GM12878 (cell line): ENCODE data around the gene EIF1. TPM values are rescaled to one million over a fixed set of nuclear protein-coding genes. Genes with fewer than 3 reads are reported as not detected.
A peak's percentile ranks its signal among the peaks of the same experiment; 100 is the strongest.

Source experiments
- ATF7 ChIP-seq: fragments of 450-650 bp; IDR thresholded peaks from 2 replicates; pipeline ENCODE4 v1.6.1; 2016; ENCODE audit warnings: low read depth, mild to moderate bottlenecking
- CHD4 ChIP-seq: fragments of 200-600 bp; sonication (generic); IDR thresholded peaks from 2 replicates; pipeline ENCODE4 v1.6.1; 2016; ENCODE audit warnings: mild to moderate bottlenecking
- CREM ChIP-seq: IDR thresholded peaks from 2 replicates; pipeline ENCODE4 v1.6.1; 2014; ENCODE audit warnings: antibody characterized with exemption, low read depth
- CTCF ChIP-seq, 3 experiments: IDR thresholded peaks in 2 of 3; conservative IDR thresholded peaks in 1 of 3; 2 replicates each; pipeline ENCODE4 v1.5.1; 2011; ENCODE audit warnings: low read depth in 3 of 3, low read length in 3 of 3, mild to moderate bottlenecking in 3 of 3, control low read depth in 2 of 3, moderate library complexity in 2 of 3, inconsistent platforms in 1 of 3, mixed read lengths in 1 of 3; ENCODE audit not compliant: control insufficient read depth in 2 of 3, insufficient read depth in 1 of 3; ENCODE audit errors: extremely low read depth in 1 of 3
- EP300 ChIP-seq, 2 experiments: fragments of 150-350 bp in 1 of 2; IDR thresholded peaks; 2 replicates each; pipeline ENCODE4 v1.6.1; 2011 to 2012; ENCODE audit warnings: low read depth in 2 of 2, low read length in 2 of 2, borderline replicate concordance in 1 of 2, improper control_type of control experiment in 1 of 2, inconsistent platforms in 1 of 2; ENCODE audit not compliant: control insufficient read depth in 1 of 2
- ESRRA ChIP-seq: IDR thresholded peaks from 2 replicates; pipeline ENCODE4 v1.6.1; 2012; ENCODE audit warnings: mild to moderate bottlenecking, low read length, improper control_type of control experiment
- HDGF ChIP-seq: fragments of 450-650 bp; IDR thresholded peaks from 2 replicates; pipeline ENCODE4 v1.6.1; 2016; ENCODE audit warnings: antibody characterized with exemption
- IKZF1 ChIP-seq: fragments of 450-650 bp; conservative IDR thresholded peaks from 2 replicates; pipeline ENCODE4 v1.6.1; 2017; ENCODE audit warnings: antibody characterized with exemption, mild to moderate bottlenecking
- IKZF2 ChIP-seq, 2 experiments: fragments of 450-650 bp; IDR thresholded peaks; 2 replicates each; pipeline ENCODE4 v1.6.1; 2017; ENCODE audit warnings: mild to moderate bottlenecking in 2 of 2, moderate library complexity in 2 of 2
- JUNB ChIP-seq: IDR thresholded peaks from 2 replicates; pipeline ENCODE4 v1.6.1; 2016; ENCODE audit warnings: antibody characterized with exemption, mild to moderate bottlenecking
- JUND ChIP-seq: IDR thresholded peaks from 2 replicates; pipeline ENCODE4 v1.6.1; 2012; ENCODE audit warnings: low read depth, mild to moderate bottlenecking, low read length, improper control_type of control experiment, moderate library complexity
- MAX ChIP-seq: IDR thresholded peaks from 2 replicates; pipeline ENCODE4 v1.6.1; 2012; ENCODE audit warnings: low read depth, low read length, improper control_type of control experiment
- NBN ChIP-seq: fragments of 450-650 bp; IDR thresholded peaks from 2 replicates; pipeline ENCODE4 v1.6.1; 2016
- NR2C1 ChIP-seq: fragments of 450-650 bp; IDR thresholded peaks from 2 replicates; pipeline ENCODE4 v1.6.1; 2017; ENCODE audit warnings: antibody characterized with exemption, mild to moderate bottlenecking, moderate library complexity
- PBX3 ChIP-seq: IDR thresholded peaks from 2 replicates; pipeline ENCODE4 v1.6.1; 2011; ENCODE audit warnings: mild to moderate bottlenecking, low read depth, low read length, moderate library complexity; ENCODE audit not compliant: insufficient replicate concordance
- PKNOX1 ChIP-seq: fragments of 450-650 bp; IDR thresholded peaks from 2 replicates; pipeline ENCODE4 v1.6.1; 2016; ENCODE audit warnings: mild to moderate bottlenecking
- RAD51 ChIP-seq: fragments of 450-650 bp; IDR thresholded peaks from 2 replicates; pipeline ENCODE4 v1.6.1; 2016; ENCODE audit warnings: moderate library complexity, mild to moderate bottlenecking, inconsistent platforms
- RFX5 ChIP-seq: IDR thresholded peaks from 2 replicates; pipeline ENCODE4 v1.6.1; 2011; ENCODE audit warnings: low read depth, low read length, improper control_type of control experiment
- RUNX3 ChIP-seq: IDR thresholded peaks from 2 replicates; pipeline ENCODE4 v1.6.1; 2012; ENCODE audit warnings: low read length, inconsistent platforms
- SKIL ChIP-seq: fragments of 450-650 bp; IDR thresholded peaks from 2 replicates; pipeline ENCODE4 v1.6.1; 2017; ENCODE audit warnings: mild to moderate bottlenecking, low read depth, inconsistent platforms; ENCODE audit not compliant: poor library complexity, severe bottlenecking
- SPI1 ChIP-seq: IDR thresholded peaks from 2 replicates; pipeline ENCODE4 v1.6.1; 2011; ENCODE audit warnings: low read depth, mild to moderate bottlenecking, low read length, moderate library complexity, borderline replicate concordance; ENCODE audit not compliant: insufficient read depth
- TAF1 ChIP-seq: IDR thresholded peaks from 2 replicates; pipeline ENCODE4 v1.6.1; 2011; ENCODE audit warnings: mild to moderate bottlenecking, low read depth, low read length, borderline replicate concordance
- TBL1XR1 ChIP-seq: IDR thresholded peaks from 2 replicates; pipeline ENCODE4 v1.6.1; 2012; ENCODE audit warnings: low read depth, low read length, improper control_type of control experiment
- YY1 ChIP-seq: IDR thresholded peaks from 2 replicates; pipeline ENCODE4 v1.6.1; 2011; ENCODE audit warnings: low read depth, mild to moderate bottlenecking, low read length
- polyA plus RNA-seq, 11 experiments: library from polyadenylated mRNA; depleted of rRNA in 4 of 11; unstranded in 6 of 11; stranded (reverse) in 5 of 11; fragments of >200 nt; fragmentation: Nextera tagmentation in 4 of 11; fragmentation: Illumina TruSeq in 1 of 11; extraction: Ambion mirVana in 4 of 11; extraction: Trizol in 1 of 11; gene quantifications; 1 replicate in 1 of 11; 2 replicates in 10 of 11; pipeline versions ENCODE4 v1.2.1 to v1.2.3, GENCODE V29; 2011 to 2016; ENCODE audit warnings: inconsistent platforms in 2 of 11, missing spikeins in 2 of 11, low read depth in 1 of 11
- total RNA-seq, 4 experiments: library from RNA; depleted of rRNA in 3 of 4; stranded (reverse); fragments of >200 nt in 3 of 4; fragmentation: Illumina TruSeq in 1 of 4; extraction: Trizol in 1 of 4; gene quantifications; 2 replicates each; pipeline versions ENCODE4 v1.2.1 to v1.2.3, GENCODE V29; 2013 to 2021

The EIF1 gene
- total and polyA plus RNA-seq, 10 of the 15 experiments (the other 5 are each of a cell fraction or from before 2014, with no cell fraction given): 39.4 to 815 (median 480) TPM

- TF ChIP-seq PBX3 (no peak), TBL1XR1 (peak; percentile 70), RFX5 (0 out of 2 replicates have a peak, but pooled peaks have one; percentile 6), IKZF2 (IDR thresholded peaks at IDR 0.05) (peak; percentile 98), RAD51 (0 out of 2 replicates have a peak, but pooled peaks have one; percentile 10), EP300 (IDR thresholded peaks at IDR 0.05; ENCODE audit: borderline replicate concordance in 1 of 2, control insufficient read depth in 1 of 2, low read depth in 2 of 2, low read length in 2 of 2) (no peak), MAX (peak; percentile 44), CREM (no peak), CHD4 (peak; percentile 75; the same call in 1 of the 2 replicates), CTCF (IDR thresholded peaks at IDR 0.05 in 2 of 3, conservative IDR thresholded peaks at IDR 0.05 in 1 of 3; ENCODE audit: control insufficient read depth in 2 of 3, extremely low read depth in 1 of 3, insufficient read depth in 1 of 3, low read depth in 3 of 3, low read length in 3 of 3) (peak; percentile 29 to 63 (median 33); a peak in 4 of 6 replicates), PKNOX1 (peak; percentile 82), JUND (no peak), NR2C1 (peak; percentile 48; the same call in 1 of the 2 replicates), ESRRA (peak; percentile 95), RUNX3 (peak; percentile 90), HDGF (peak; percentile 83), SPI1 (peak; percentile 25; the same call in 1 of the 2 replicates), YY1 (peak; percentile 47; the same call in 1 of the 2 replicates), IKZF1 (peak; percentile 97), SKIL (peak; percentile 45), ATF7 (peak; percentile 76), NBN (peak; percentile 77), TAF1 (peak; percentile 47; the same call in 1 of the 2 replicates), JUNB (peak; percentile 37; the same call in 1 of the 2 replicates)
Observed at GRCh38 chr17:41678907-41679739, 9.6 kb upstream of the EIF1 start (continued).
